GM19238 (cell line): ENCODE results near the gene PTPRK.

Experiments
- DNase-seq: peaks from one replicate; pipeline ENCODE4 v3.0.0; 2011; ENCODE audit warnings: low spot score; ENCODE audit not compliant: insufficient read length

Gene PTPRK

DNA sequence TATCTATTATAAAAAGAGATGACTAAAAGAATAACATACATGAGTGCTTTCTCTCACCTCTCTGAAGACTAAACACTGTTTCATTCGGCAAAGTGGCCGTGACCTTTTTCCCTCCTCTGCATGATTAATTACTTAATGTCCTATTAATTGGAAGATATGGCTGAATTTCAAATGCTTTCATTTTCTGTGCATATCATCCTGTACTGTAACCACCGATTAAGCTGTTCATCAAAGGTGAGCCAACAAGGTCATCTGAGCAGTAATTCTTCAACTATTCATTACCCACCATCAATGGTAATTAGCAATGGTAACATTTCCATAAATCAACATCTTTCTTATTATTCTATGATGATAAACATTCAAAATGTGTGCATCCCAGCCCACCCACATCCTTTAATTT is 125.2 kb downstream of the PTPRK start:
- no peak for DNase-seq

DNA sequence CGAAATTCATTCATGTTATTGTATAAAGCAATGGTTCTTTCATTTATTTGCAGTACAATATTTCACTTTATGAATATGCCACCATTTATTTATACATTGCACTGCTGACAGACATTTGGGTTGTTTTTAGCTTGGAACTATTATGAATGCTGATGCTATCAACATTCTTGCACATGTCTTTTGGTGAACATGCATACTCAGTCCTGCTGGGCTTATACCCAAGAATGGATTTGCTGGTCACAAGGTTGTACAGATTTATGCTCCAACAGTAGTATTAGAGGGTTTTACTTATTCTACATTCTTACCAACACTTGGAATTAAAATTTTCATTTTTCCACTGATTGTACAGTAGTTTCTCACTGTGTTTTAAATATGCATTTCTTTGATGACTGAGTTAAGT is 126.2 kb downstream of the PTPRK start:
- DNase-seq: no peak

GRCh38 chr6:128389820-128390534 is 130.4 kb downstream of the PTPRK start:
- DNase-seq: no peak

DNA sequence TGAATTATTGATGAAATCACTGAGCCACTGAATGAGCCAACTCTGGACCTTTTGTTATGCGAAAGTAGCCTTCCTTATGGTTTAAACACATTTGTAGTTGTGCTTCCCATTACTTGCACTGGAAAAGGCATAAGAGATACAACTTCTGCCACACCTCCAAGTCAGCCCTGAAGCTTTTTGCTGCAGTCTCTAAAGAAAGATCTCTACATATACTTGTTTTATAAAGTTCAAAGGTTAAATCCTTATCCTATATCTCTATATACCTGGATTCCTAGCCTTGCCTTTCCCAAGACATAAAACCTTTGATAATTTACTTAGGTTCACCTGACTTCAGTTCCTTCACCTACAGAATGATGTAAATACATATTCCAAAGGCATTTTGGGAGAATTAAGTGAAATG is 132.0 kb downstream of the PTPRK start:
- no peak for DNase-seq

- DNase-seq: no peak
These were observed 139.5 kb downstream of the PTPRK start for GRCh38 chr6:128380891-128381290.

- no peak for DNase-seq
These were observed 140.8 kb downstream of the PTPRK start for GRCh38 chr6:128379577-128379976.

DNA sequence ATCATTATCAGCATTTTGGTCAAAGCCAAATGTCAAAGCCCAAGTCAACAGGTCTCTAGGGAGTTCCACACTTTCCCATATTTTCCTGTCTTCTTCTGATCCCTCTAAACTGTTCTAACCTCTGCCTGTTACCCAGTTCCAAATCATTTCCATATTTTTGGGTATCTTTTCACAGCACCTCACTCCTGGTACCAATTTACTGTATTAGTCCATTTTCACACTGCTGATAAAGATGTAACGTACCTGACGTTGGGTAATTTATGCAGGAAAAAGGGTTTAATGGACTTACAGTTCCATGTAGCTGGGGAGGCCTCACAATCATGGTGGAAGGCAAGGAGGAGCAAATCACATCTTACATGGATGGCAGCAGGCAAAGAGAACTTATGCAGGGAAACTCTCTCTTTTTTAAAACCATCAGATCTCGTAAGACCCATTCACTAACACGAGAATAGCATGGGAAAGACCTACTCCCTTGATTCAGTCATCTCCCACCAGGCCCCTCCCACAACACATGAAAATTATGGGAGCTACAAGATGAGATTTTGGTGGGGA is 143.4 kb downstream of the PTPRK start:
- no peak for DNase-seq

GRCh38 chr6:128371136-128371535 is 149.3 kb downstream of the PTPRK start:
- DNase-seq: no peak

GRCh38 chr6:128370072-128370471 is 150.3 kb downstream of the PTPRK start:
- DNase-seq: no peak

GRCh38 chr6:128368213-128368944 is 152.0 kb downstream of the PTPRK start:
- no peak for DNase-seq

DNA sequence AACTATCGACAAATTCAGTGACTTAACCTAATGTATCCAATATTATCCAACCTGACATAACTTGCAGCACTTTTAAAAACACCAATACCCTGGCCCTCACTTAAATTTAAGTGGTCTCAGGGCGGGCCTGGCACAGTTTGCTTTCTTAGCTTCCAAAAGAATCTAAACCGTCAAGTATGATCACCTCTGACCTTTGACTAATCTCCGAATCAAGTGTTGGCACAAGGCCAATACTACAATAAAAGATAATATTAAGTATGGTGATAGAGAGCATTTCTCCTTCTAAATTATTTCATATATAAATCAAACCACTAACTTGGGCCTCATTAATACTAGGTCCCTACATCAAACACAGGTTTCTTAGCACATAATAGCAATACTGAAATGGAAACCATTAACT is 153.0 kb downstream of the PTPRK start:
- DNase-seq: no peak

DNA sequence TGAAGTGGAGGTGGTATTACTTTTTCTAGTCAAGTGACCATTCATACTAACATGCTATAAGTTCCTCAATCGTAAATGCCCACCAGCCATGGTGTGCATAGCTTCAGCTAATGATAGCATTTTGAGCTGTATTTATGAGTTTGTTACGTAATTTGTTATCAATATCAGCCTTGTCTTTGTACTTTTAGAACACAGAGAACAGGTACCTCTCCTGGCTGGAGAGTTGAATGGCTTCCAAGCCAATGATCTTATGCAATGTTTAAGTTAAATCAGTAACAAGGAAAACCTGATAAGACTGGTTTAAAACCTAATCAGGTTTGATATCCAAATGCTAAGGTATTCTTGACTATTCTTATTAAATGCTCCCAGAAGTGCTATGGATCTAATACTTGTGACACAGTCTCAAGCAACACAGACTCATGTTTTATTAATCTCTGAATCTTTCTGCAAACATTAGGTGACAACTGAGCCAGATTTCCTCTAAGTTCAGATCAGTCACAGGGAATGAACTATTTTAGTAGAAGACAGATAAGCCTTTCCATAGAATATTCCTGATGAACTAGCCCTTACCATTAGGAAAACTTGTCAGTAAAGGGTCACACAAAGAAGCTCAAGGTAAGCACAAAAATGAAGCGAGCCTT is 154.8 kb downstream of the PTPRK start:
- no peak for DNase-seq

DNA sequence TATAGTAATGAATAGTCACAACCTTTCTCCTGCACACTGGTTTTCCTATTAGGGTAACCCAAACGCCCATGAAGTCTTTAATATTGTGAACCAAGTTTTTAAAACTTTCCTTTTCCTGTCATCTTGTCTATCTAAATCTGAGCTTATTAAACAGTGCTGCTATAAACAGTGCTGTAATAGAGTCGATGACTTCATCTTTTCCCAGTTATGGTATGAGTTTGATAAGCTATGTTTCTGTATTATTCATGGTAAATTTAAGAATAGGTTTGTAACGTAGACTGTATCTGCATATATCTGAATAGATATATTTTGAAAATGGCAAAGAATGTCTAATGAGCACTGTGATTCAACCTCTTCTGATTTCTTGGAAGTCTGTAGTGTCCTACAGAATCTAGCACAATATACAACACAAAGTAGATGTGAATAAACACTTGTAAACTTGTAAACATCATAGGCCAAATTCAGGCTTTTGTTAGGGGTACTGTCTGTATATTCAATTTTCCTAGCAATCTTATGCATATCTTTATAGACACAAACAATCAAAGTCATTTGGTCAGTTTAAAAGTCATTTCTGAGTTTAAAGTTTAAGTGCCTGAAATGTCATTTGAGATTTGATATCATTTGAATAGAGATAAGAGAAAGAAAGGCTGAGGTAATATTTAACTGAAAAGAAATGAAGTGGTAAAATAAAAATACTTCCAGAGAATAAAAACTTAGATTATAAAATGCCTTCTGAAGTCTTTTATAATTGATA is 155.5 kb downstream of the PTPRK start:
- DNase-seq: no peak

- no peak for DNase-seq
These were observed 157.2 kb downstream of the PTPRK start for GRCh38 chr6:128363020-128363813.

- DNase-seq: no peak
These were observed 159.0 kb downstream of the PTPRK start for GRCh38 chr6:128361378-128361777.

DNA sequence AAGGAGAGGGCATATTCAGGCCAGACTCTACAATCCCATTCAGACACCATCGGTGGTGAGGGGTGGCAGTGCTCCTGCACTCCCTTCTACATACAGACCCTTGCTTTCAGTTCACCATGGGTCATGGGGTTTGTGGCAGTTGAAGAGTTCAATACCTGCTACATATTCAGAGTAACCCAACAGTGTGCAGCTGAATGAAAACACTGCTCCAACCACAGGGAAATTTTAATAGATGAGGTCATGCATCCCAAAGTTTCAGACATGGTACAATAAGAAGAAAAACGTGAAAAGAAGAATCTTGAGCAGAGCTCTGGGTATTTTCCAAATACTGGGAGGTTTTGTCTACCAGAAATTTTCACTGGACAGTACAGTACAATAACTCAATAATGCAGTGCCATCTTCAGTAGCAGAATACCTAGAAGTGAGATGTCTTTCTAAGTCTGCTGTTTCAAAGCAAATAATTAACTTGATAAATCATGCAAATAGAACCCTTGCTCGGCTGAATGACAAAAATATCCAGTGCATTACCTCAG is 162.1 kb downstream of the PTPRK start:
- DNase-seq: no peak

- no peak for DNase-seq
These were observed 162.8 kb downstream of the PTPRK start for GRCh38 chr6:128357392-128358130.

- no peak for DNase-seq
These were observed 168.0 kb downstream of the PTPRK start for GRCh38 chr6:128352366-128352765.

DNA sequence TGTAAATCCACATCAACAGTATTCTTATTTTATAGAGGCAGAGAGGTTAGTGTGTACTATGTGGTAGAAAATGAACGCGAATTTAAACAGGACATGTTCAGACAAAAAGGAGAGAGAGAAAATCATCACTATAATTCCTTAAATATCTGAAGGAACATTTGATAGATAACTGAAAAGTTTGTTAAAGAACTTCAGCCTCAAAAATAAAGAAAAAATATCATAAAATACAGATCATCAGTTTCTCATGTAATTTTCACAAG is 169.2 kb downstream of the PTPRK start:
- no peak for DNase-seq
